ENCODE measurements around the gene LRP10.

Gene LRP10

GRCh38 chr14:22837750-22838538 is 33.6 kb upstream of the LRP10 start:
- H3K36me3 ChIP-seq (replicated peaks), result peaks cover 64% of the 10 kb centered on the region
- no peaks in the 10 kb centered on the region for H3K27me3 ChIP-seq (replicated peaks)
- TF ChIP-seq, protein P1, sequence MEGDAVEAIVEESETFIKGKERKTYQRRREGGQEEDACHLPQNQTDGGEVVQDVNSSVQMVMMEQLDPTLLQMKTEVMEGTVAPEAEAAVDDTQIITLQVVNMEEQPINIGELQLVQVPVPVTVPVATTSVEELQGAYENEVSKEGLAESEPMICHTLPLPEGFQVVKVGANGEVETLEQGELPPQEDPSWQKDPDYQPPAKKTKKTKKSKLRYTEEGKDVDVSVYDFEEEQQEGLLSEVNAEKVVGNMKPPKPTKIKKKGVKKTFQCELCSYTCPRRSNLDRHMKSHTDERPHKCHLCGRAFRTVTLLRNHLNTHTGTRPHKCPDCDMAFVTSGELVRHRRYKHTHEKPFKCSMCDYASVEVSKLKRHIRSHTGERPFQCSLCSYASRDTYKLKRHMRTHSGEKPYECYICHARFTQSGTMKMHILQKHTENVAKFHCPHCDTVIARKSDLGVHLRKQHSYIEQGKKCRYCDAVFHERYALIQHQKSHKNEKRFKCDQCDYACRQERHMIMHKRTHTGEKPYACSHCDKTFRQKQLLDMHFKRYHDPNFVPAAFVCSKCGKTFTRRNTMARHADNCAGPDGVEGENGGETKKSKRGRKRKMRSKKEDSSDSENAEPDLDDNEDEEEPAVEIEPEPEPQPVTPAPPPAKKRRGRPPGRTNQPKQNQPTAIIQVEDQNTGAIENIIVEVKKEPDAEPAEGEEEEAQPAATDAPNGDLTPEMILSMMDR (IDR thresholded peaks at IDR 0.05; ENCODE audit: low read depth, low read length, missing control alignments), result peak; percentile 1
- DNase-seq, result no peak
- in situ Hi-C loops (cut with HindIII; ENCODE audit: low pct_ligation_motif_present, low sequenced_read_pairs), result no loop called here
- H3K27ac ChIP-seq, result peak overlapping the region; percentile 89
- peak overlapping the region; percentile 93 for H3K4me3 ChIP-seq (ENCODE audit: low read depth, low read length)

- H3K36me3 ChIP-seq (replicated peaks), result peaks cover 71% of the 10 kb centered on the region
- TF ChIP-seq, protein P1 (IDR thresholded peaks at IDR 0.05; ENCODE audit: low read depth, low read length, missing control alignments), result no peak
- peak; percentile 65 for DNase-seq
- H3K27me3 ChIP-seq (replicated peaks), result no peaks in the 10 kb centered on the region
- H3K27ac ChIP-seq, result peak overlapping the region; percentile 89
- H3K4me3 ChIP-seq (ENCODE audit: low read depth, low read length), result peak overlapping the region; percentile 93
- in situ Hi-C loops (cut with HindIII; ENCODE audit: low pct_ligation_motif_present, low sequenced_read_pairs), result no loop called here
Measured at GRCh38 chr14:22838631-22839041, 32.9 kb upstream of the LRP10 start.

DNA sequence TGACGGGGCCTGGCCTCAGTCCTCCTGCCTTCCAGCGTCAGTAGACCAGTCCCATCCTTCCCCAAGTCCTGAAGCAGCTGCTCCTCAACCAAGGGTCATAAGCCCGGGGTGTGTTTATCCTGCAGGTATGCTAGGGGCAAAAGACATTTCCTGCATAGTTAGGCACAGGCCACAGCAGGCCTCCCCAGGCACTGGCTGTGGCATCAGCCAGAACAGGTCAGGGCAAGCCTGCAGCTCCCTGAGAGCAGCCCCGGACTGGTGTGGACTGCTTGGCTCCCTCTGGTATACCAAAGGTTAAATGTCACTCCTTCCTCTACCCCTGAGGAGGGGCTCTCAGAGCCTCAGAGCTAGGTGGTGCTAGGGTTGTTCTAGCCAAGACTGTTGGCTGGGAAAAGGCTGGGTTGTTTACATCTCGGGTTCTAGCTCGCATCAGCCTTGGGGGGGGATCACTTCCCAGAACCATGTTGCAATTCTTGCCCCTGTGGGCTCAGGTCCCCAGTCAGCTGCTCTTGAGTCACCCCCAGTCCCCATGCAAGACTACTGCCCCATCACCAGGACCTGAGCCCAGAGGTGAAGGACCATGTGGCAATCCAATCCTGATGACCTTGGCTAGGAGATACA is 32.3 kb upstream of the LRP10 start:
- peak overlapping the region; percentile 89 for H3K27ac ChIP-seq
- no peak for DNase-seq
- no peaks in the 10 kb centered on the region for H3K27me3 ChIP-seq (replicated peaks)
- peaks cover 69% of the 10 kb centered on the region for H3K36me3 ChIP-seq (replicated peaks)
- peak overlapping the region; percentile 93 for H3K4me3 ChIP-seq (ENCODE audit: low read depth, low read length)
- TF ChIP-seq, protein P1 (IDR thresholded peaks at IDR 0.05; ENCODE audit: low read depth, low read length, missing control alignments), result no peak
- in situ Hi-C loops (cut with HindIII; ENCODE audit: low pct_ligation_motif_present, low sequenced_read_pairs), result no loop called here

- DNase-seq, result no peak
- H3K27me3 ChIP-seq (replicated peaks), result no peaks in the 10 kb centered on the region
- in situ Hi-C loops (cut with HindIII; ENCODE audit: low pct_ligation_motif_present, low sequenced_read_pairs), result no loop called here
- TF ChIP-seq, protein P1 (IDR thresholded peaks at IDR 0.05; ENCODE audit: low read depth, low read length, missing control alignments), result no peak
- H3K36me3 ChIP-seq (replicated peaks), result peaks cover 82% of the 10 kb centered on the region
- H3K4me3 ChIP-seq (ENCODE audit: low read depth, low read length), result no peak overlapping the region
- H3K27ac ChIP-seq, result no peak overlapping the region
Measured at GRCh38 chr14:22841311-22841710, 30.2 kb upstream of the LRP10 start.

DNA sequence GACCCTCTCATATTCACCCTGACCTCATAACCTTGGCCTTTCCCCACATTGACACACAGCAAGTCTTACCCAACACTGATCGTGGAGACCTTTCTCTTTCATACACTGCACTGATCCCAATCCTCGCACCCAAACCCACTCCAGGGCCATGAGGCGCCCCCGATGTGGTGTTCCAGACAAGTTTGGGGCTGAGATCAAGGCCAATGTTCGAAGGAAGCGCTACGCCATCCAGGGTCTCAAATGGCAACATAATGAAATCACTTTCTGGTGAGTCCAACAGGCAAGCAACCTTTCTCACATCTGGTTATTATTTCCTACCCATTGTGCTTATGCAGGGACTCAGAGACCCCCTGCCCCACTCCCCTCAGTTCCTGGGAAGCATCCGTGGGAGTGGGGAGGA is 29.8 kb upstream of the LRP10 start:
- Histone ChIP-seq H3K4me3 (ENCODE audit: low read depth, low read length) (no peak overlapping the region), H3K27ac (no peak overlapping the region), H3K27me3 (replicated peaks) (no peaks in the 10 kb centered on the region), H3K36me3 (replicated peaks) (peaks cover 84% of the 10 kb centered on the region)
- no peak for DNase-seq
- in situ Hi-C loops (cut with HindIII; ENCODE audit: low pct_ligation_motif_present, low sequenced_read_pairs), result no loop called here
- TF ChIP-seq, protein P1 (IDR thresholded peaks at IDR 0.05; ENCODE audit: low read depth, low read length, missing control alignments), result no peak
